ENCODE measurements around the gene CTSL.

DNA sequence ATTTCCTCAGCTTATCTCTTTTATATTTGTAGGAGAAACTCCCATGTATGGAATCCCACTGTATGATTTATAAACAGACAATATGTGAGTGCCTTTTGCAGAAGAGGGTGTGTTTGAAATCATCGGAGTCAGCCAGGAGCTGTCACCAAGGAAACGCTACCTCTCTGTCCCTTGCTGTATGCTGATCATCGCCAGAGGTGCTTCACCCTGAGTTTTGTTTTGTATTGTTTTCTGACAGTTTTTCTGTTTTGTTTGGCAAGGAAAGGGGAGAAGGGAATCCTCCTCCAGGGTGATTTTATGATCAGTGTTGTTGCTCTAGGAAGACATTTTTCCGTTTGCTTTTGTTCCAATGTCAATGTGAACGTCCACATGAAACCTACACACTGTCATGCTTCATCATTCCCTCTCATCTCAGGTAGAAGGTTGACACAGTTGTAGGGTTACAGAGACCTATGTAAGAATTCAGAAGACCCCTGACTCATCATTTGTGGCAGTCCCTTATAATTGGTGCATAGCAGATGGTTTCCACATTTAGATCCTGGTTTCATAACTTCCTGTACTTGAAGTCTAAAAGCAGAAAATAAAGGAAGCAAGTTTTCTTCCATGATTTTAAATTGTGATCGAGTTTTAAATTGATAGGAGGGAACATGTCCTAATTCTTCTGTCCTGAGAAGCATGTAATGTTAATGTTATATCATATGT is 18.0 kb upstream of the CTSL start:
- no peak for TF ChIP-seq CTCF (conservative IDR thresholded peaks at IDR 0.05; ENCODE audit: low read depth, low read length)
- TF ChIP-seq EZH2 (IDR thresholded peaks at IDR 0.05; ENCODE audit: borderline replicate concordance, low read depth, low read length, poor library complexity, severe bottlenecking) = no peak

All from A673 (cell line).